HG02884 (cell line): ENCODE measurements around the gene C16orf78.
"Not testable (repeated sequence)": the region's sequence is repeated elsewhere in the genome, so short reads cannot be mapped to it uniquely, and the experiment has no call there.

Source experiments
- ATAC-seq: cut with Tn5 transposase; IDR thresholded peaks from one replicate; pipeline ENCODE4 v1.9.1; 2021; ENCODE audit warnings: mild to moderate bottlenecking, moderate library complexity; ENCODE audit not compliant: unreplicated experiment

The C16orf78 gene

DNA sequence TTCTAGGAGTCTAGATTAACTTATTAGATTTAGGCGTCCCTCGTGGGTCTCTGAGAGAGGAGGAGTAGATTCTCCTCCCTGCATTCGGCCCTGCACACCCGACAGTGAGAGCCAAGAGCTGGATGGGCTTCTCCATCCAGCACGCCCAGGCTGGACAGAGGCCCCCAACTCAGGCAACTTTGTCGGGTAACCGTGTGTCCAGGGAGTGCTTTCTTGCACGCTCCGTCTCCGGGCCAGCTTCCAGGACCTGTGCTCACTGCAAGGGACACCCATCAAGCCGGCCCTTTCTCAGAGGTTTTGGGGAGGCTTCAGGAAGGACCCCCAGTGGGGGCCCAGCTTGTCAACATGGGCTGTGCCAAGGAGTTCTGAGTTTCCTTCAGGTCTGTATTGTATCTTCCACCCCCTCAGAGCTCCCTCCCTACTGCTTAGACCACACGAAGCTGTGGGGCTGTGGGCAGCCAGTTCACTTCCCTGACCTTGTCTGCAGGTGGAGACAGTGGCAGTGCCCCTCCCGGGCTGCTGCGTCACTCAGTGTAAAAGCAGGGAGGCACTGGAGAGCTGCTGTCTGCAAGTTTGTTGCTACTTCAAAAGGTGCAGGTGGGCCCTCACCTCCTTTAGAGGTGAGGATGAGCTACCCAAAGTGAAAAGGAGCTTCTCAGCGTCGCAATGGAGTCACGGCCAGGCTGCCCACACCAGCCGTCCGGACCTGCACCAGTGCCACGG, 24.0 kb upstream of the C16orf78 start:
- no peak for ATAC-seq

DNA sequence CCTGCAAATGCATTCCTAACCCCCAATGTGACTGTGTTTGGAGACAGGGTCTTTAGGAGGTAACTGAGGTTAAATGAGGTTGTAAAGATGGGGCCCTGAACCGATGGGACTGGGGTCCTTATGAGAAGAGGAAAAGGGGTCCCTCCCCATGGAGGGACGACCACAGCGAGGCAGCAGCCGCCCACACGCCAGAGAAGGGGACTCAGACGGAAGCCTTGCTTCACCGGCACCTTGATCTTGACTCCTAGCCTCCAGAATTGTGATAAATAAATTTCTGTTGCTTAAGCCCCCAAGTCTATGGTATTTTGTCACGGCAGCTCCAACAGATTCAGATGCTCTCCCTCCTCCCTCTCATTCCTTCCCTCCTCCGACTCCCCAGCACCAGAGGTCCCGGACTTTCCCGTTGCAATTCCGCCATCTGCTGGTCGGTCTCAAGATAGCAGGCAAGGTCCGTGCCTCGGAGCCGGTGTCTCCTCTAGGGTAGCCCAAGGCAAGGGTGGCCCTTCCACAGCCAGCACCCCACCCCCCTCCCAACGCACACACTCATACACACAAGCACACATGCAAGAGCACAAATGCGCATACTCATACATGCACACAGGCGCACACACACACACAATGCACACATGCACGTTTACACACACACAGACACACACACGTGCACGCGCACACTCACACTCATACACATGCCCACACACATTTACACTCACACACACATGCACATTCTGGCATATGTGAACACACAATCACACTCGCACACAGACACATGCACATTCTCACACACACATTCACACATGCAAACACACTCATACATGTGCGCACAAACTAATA, 23.1 kb upstream of the C16orf78 start:
- ATAC-seq = no peak

- no peak for ATAC-seq
Measured at GRCh38 chr16:49351096-49351487, 22.5 kb upstream of the C16orf78 start.

GRCh38 chr16:49352892-49353291, 20.7 kb upstream of the C16orf78 start:
- no peak for ATAC-seq

DNA sequence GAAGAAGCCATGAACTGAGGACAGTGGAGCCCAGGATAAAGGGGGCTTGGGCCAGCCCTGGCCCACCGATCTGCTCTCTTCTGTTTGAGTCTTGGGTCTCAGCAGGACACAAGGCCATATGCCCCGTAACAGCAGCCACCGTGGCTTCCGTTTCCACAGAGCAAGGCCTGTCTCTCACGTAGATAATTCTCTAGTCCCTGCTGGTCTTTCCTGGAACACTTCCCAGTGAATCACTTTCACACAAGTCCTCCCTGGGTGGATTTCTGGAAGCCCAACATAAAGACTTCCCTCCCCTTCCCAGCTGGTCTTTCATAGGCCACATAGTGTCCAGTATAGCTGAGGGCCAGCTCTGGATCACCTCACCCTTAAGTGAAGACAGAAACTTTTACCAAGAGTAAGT, 19.9 kb upstream of the C16orf78 start:
- ATAC-seq = no peak

- no peak for ATAC-seq
Measured at GRCh38 chr16:49354101-49354500, 19.5 kb upstream of the C16orf78 start.

DNA sequence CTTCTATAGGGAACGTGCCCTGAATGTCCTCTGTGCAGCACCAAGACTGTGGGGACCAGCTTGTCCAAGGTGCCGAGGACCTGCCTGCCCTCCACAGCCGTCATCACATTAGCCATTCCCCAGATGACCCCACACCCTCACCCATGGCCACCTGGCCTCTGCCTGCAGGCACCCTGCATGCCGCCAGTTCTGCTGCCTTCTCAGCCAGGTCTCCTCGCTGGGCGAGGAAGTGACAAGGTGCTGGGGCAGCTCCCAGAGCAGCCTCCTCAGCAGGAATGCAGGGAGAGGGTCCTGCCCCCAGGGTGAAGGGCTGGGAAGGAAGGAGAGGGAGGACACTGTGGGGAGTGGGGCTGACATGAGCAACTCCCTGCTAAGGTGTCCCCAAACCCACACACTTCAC, 18.6 kb upstream of the C16orf78 start:
- ATAC-seq = no peak

DNA sequence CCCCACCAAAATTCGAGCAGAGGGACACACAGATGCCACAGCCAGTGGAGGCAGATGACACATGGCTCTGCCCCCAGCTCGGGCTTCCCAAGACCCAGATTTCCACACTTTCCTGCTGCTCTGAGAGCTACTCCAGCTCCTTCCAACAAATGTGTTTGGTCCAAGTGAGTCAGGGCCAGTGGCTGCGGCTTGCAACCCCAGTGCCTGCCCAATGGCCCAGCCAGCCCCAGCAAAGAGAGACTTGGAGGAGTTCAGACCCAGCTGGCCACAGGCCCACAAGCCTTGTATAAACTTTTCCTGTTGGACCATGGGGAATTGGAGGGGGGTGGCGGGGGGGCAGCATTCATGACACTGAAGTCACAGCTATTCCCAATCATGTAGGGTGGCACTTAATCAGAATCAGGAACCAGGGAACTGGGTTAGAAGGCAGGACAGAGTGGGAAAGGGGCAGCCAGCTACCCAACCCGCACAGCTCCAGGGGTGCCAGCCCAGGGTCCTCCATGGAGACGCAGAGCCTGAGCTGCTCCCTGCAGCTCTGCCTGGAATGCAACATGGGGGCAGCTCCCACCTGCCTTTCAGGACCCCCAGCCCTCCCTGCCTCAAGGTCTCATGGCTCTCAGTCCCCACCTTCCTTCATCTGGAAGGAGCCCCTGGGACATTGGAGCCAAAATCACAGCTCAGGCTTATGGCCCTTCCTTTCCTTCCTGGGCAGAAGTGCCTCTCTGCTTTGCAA, 17.5 kb upstream of the C16orf78 start:
- no peak for ATAC-seq

DNA sequence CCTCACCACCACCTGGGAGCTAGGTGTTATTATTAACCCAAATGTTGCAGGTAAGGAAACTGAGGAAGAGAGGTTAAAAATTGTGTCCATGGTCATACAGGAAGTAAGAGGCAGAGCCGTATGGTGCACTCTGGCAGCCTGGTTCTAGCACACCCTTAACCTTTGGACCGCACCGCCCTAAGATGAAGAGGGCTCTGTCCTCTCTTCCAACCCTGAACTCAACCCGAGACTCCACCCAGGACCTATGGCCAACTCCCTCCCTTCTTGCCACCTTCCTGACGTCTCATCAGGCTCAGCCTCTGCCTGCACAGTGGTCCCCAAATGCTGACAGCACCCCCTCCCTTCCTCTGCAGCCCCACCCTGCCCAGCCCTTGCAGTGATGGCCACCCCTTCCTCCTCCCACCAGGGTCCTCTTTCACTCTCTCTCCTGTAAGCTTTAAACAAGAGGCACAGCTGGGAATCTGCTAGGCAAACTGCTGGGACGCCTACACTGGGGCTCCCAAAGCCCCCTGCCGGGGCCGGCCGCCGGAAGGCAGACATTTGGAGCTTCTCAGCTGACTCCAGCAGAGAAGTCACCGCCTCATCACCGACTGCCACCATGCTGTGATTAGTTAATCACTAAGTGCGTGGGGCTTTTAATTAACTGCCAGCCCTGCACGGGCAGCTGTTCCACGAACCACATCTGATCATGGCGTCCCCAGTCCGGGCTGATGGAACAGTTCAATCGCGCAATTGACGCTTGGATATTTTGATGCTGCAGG, 16.7 kb upstream of the C16orf78 start:
- ATAC-seq = no peak

GRCh38 chr16:49359591-49359990, 14.0 kb upstream of the C16orf78 start:
- no peak for ATAC-seq

DNA sequence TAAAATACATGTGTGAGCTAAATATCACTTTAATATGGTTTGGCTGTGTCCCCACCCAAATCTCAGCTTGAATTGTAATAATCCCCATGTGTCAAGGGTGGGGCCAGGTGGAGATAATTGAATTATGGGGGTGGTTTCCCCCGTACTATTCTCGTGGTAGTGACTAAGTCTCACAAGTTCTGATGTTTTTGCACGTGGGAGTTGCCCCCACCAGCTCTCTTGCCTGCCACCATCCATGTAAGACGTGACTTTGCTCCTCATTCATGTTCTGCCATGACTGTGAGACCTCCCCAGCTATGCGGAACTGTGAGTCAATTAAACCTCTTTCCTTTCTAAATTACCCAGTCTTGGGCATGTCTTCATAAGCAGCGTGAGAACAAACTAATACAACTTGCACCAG, 11.9 kb upstream of the C16orf78 start:
- not testable (repeated sequence) for ATAC-seq

DNA sequence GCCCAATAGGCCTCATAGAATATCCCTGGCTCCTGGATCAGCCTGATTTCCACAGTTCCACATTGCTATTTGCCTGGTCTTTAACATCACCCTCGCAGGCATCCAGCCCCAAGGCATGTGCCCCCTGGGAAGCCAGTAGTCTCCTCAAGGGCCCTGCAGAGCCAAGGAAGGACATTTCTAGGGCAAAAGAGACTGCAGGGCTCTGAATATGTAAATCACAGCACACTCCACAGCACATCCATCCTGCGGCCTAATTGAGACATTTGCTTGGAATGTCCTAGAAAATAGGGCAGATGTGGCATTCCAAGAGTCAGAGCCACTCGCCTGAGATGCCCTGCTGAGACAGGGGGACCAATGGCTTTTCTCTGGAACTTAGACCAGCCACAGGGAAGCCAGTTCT, 11.4 kb upstream of the C16orf78 start:
- no peak for ATAC-seq

DNA sequence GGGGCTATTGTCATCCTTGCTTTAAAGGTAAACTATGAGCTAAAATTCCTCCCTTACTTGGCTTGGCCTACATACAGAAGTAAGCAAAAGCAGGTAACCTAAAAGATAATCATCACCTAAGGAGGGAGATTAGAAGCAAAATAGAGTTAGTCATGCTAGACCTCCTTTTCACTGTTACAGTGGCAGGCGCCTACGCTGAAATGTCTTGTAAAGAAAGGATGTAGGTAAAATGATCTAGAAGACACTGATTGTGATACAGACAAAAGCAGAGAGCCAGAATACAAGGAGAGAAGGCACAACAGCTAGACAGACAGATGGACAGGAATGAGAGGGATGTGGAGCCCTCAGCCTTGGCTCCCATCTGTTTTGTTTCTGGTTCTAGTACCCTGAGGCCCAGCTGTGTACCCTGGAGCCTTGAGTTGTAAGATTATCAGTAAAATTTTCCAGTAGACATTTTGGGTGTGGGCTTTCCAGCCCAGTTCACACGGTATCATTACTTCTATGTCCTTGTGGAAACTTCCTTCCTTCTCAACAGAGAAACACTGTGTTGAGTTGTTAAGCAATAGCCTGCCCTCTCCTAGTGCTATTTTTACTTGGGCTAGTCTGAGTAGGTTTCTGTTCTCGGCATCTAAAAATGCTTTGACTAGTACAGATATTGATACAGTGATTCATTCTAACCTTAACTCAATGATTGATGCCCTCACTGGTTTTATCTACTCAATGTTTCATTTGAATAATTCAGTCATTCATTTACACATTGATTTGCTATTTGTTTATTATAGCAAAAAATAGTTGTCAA, 7.7 kb upstream of the C16orf78 start:
- ATAC-seq = peak; percentile 90

DNA sequence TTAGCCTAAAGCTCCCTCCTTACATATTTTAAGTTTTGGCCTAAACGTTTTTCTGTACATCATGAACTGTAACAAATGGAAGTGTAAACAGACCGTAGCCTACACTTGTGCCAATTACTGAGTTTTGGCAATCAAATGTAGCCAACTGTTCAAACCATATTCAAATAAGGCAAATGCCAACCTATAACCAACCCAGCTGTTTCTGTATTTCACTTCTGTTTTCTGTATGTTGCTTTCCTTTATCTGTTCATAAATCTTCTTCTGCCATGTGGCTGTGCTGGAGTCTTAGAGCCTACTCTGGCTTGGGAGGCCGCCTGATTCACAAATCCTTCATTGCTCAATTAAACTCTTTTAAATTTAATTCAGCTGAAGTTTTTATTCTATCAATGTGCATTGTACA, 6.9 kb upstream of the C16orf78 start:
- peak; percentile 42 for ATAC-seq

GRCh38 chr16:49369651-49370611, 3.7 kb upstream of the C16orf78 start:
- ATAC-seq = no peak

GRCh38 chr16:49376206-49376605, 2.6 kb downstream of the C16orf78 start:
- no peak for ATAC-seq

DNA sequence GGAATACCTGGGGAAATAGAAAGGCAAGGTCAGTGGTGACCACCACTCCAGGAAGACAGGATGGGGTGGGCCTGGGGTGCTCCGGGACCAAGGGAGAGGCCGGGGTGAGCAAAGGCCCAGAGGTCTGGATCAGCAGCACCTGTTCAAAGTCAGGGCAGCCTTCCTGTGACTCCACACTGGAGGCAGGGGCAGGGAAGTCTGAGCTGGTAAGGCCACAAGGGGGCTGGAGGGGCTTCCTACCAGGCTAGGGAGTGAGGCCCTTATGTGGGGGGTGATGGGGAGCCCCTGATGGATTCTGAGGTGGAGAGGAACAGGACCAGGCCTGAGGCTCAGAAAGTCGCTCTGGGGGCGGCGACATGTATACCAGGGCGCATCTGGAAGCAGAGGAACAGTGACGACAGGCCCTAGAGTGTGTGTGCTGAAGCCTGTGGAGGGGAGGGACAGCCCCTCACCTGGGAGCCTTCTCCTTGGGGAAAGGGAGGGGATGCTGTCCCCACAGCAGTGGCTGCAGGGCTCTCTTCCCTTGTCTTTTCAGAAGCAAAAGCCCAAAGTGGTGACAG, 3.7 kb downstream of the C16orf78 start:
- ATAC-seq = no peak

DNA sequence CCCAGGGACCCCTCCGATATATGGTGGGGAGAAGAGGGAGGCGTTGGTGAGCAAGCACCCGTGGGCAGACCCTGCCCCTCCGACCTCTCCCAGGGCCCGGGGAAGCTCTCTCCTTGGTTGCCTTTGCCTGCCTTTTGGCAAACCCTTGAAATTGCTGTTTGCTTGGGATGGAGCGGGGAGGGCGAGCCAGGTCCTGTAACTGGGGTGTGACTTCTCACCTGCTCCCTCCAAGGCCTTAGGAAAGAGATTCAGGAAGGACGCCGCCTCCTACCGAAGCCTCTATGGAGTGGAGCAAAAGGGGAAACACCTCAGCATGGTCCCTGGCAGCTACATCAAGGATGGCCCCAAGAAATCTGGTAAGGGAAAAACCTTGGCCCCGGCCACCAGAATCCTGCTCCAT, 4.6 kb downstream of the C16orf78 start:
- ATAC-seq = no peak

DNA sequence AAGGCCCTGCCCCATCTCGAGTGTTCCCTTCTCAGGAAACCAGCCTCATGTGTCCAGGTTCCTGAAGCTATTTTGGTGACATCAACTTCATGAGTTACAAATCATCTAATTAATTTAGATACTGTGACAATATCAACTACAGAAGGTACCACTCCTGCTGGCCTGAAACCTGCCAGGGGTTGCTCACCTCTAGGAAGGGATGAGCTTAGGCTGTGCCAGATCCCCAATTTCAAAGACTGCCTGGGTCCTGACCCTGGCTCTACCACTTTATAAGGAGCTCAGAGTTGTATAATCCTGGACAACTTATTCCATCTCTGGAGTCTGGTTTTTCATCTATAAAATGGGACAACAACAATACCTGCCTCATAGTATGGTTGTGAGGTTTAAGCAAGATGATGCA, 5.2 kb downstream of the C16orf78 start:
- ATAC-seq = no peak
